GM19035 (cell line): ENCODE measurements around the gene CALML5.

ENCODE experiments used
- ATAC-seq: cut with Tn5 transposase; IDR thresholded peaks from one replicate; pipeline ENCODE4 v1.9.1; 2021; ENCODE audit not compliant: unreplicated experiment

Gene CALML5

GRCh38 chr10:5517546-5517945 is 18.2 kb upstream of the CALML5 start:
- ATAC-seq: no peak

DNA sequence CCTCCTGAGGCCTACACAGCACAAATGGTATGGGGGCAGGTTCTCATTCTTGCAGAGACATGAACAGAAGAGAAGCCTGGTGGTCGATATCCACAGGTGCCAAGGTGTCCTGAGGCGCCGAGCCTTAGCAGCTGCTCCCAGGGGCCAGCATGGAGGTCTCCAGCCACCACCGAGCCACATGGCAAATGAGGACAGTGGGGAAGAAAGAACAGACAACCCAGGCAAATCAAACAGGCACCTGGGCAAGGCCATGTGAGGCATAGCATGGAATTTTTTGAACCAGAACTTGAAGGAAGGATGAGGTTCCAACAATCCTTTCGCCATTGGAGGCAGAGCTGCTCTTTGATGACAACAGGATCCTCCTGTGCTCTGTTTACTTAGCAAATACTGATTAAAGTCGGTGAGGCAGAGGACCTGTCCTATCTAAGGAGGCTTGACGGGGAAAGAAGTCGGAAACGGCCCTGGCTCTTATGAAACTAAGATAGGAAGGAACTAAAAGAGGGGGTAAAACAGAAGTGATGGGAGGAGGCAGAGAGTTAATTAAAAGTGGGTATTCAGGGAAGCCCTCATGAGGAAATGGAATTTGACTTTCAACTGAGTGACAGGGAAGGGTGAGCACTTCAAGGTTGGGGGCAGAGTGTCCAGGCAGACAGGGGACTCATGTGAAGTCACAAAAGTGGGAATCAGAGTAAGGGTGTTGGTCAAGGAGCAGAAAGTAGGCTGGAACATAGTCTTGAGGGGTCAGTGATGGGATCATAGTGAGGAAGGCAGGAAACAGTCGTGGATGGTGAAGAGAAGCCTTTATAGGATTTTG is 16.8 kb upstream of the CALML5 start:
- ATAC-seq: no peak

DNA sequence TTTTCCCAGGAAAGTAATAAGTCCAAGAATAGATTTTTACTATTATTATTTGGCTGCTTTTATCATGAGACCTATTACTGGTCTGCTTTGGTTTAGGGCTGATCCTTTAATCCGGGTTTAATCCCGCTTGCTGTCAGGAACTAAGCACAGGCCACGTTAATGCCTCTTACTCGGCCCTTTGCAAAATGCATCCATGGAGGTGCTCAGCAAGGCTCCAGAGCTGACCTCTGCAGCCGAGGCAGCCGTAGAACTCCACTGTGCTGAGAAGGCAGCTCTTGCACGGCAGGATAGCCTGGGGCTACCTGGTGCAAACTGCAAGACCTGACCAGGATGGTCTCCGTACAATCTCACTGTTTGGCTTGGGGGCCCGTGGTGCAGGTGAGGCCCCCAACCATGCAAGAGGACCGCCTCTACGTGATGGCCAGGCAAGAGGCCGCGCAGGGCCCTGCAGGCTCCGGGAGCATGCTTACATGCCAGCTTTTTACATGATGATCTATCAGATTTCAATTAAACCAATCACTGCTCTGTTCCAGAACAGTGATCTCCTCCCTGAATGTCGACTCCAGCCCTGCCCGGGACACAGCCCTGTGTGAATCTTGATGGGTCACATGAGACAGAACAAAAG is 15.0 kb upstream of the CALML5 start:
- ATAC-seq: no peak

DNA sequence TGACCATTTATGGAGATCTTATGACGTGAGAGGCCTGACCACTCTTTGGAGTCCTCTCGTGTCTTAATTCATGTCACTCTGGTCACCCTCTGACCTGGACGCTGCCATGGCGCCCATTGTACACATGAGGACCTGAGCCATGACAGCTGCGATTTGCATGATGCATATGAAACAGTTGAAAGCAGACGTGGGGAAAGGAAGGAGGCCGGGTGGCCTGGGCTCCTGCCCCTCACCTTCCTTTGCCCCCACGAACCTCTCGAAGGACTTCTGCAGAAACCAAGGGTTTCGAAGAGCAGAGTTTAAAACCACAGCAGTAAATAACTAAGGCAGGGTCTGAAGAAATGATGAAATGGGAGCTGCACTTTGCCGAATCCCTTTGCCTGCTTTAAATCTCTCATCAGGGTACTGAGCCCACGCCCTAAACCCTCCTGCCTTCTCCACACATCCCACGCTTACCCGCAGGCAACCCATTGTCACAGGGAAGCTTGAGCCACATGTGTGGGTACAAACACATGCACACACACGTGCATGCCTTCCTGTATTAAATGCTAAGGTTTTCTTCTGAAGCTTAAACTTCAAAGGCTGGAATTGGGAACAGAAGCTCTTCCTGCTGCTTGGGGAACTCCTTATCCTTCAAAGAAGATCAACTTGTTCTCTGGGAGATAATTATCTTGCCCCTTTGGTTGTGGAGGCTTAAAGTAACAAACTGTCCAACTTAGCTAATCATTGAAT is 13.7 kb upstream of the CALML5 start:
- ATAC-seq: no peak

GRCh38 chr10:5512331-5512730 is 13.0 kb upstream of the CALML5 start:
- ATAC-seq: no peak

DNA sequence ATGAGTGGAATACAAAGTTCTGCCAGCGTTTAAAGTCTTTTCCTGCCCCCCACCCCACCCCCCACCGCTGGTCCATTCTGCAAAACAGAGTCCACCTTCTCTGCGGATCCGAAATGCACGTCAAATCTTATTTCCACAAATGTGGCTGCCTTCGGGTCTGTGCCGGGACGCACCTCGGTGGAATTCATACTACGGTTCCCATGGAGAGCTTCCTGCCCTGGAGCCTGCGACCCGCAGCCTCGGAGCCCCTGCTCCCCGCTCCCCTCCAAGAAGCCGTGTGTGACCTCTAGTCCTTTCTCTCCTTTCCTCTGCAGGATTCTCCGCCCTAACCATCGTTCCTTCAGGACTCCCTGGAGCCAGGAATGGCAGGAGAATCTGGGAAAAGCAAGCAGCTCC is 12.5 kb upstream of the CALML5 start:
- no peak for ATAC-seq

DNA sequence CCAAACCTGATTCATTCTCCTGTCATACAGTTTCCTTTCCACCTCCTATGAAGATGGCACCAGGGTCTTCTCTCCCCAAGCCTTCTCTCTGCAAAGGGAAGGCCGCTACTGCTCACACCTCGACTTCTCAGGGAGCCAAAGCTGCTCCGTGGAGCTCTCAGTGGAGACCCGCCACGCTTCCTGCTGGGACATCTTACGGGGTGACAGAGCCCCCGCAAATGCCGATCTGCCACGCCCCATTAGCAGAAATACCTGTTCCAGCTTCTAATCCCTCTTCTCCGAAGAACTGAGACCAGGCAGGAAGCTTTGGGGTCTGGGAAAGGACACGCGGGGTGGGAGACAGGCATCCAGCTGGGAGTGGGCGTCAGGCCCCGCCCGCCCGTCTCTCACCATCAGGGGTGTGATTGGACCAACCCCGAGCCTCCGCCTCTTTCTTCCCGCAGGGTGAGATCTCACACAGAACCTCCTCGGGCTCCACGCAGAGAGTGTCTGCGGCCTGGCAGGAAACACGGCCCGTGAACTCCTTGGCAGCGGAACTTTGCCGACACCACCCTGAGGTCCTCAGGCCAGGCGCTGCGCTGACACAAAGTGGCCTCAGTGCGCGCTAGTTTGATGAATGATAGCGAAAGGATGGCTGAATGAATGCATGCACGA is 12.0 kb upstream of the CALML5 start:
- ATAC-seq: no peak

- no peak for ATAC-seq
Measured at GRCh38 chr10:5510281-5511072, 11.1 kb upstream of the CALML5 start.

DNA sequence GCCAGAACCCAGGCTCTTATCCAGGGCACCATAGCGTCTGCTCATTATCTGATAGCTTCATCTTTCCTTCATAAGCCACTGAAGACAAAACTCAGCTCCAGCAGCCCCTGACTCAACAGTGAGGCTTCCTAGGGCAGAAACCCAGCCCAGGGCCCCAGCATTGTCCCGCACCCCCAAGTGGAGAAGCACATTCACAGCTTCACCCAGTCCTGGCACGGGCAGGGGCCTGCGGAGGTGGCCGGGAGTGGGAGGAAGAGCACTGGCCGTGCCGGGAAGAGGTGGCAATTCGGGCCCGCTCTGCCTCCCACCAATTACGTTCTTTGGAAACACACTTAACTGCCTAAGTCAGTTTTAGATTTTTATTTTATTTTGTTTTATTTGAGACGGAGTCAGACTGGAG is 10.3 kb upstream of the CALML5 start:
- no peak for ATAC-seq

DNA sequence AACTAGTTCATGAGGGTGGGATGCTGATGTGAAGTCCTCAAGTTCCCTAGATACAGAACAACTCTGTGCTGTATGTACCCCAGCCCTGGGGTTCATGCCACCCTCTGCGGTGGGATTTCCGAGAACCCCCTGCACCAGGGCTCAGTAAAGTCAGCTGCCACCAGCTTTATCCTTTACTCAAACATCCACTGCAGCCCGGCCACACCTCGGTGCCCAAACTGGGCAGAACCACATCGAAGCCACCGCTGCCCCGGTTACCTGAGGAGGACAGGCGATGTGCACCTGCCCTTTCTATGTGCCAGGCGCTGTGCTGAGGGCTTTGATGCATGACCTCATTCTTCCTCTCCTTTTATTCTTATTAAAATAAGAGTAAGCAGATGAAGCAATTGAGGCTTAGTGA is 9.9 kb upstream of the CALML5 start:
- no peak for ATAC-seq

GRCh38 chr10:5508786-5509185 is 9.4 kb upstream of the CALML5 start:
- no peak for ATAC-seq

DNA sequence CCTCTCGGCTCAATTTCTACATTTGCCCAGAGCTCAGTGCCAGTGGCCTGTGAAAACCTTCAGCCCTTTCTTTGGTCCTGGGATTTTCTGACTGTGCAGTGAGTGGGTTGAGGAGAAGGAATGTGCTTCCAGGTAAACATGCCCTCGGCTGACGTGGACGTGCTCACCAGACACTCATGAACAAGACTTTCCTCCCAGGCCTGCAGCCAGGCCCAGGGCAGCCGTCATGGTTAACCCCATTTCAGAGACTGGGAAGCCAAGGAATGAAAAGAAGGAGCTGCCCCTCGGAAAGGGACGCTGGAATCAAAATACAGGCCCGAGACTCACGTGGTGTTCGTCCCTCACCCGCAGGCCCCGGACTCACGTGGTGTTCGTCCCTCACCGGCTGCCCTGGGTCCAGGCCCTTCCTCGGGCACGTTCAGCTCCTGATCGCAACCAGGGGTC is 8.8 kb upstream of the CALML5 start:
- ATAC-seq: no peak

GRCh38 chr10:5507649-5508131 is 8.3 kb upstream of the CALML5 start:
- no peak for ATAC-seq

- ATAC-seq: no peak
Measured at GRCh38 chr10:5506751-5507648, 7.6 kb upstream of the CALML5 start.

DNA sequence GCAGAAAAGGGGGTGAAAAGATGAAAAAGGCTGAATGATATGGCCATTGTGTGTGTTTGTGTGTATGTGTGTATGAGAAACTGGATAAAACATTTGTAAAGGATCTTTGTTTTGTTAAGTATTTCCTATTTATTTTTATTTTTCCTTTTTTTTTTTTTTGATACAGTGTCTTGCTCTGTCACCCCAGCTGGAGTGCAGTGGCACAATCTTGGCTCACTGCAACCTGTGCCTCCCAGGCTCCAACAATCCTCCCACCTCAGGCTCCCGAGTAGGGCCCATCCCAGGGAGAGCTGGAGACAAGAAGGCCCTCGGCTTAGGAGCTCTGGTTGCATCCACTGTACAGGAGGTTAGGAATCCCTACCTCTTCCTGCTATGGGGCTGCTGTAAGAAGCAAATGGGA is 6.9 kb upstream of the CALML5 start:
- no peak for ATAC-seq

DNA sequence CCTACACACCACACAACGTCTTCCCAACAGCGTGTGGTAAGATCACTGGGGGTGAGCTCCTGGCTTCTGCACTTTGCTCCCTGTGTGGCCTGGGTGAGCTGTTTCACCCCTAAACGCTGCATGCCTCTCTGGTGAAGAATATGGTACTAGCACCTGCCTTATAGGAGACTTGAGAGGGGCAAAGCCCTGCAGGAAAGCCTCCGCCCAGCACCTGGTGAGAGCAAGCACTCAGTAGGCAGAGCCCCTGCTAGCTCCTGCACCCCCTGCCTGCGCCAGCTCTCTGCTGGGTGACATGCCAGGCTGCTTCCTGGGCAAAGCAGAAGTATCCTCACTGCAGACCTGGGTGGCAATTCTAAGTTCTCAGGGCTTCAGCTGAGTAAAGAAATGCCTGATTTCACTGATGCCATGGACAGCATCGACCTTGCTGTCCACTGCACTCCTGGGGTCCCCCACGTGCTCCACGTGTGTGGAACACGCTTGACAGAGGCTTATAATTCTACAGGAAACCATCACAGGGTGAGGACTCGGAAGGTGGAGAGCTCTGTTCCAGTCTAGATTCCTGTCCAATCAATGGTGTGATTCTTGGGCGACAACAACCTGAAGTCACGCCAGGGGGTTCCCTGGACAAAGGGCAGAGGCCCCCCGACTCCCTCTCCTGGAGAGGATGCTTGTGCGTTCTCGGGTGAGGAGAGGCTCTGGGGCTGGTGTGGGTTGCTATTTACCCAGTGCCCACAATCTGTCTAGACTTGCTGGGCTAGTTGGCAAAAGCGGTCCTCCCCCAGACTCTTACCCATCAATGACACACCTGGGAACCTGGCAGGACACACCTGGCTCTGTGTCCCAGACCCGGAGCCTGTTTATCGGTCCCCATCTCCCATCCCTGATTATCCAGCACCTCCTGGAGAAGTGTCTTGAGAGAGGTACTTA is 5.0 kb upstream of the CALML5 start:
- no peak for ATAC-seq

GRCh38 chr10:5503477-5503835 is 4.1 kb upstream of the CALML5 start:
- no peak for ATAC-seq
